Transverse colon (tissue), 4 donors: ENCODE results near the gene CFAP90. TPM values are rescaled to one million over a fixed set of nuclear protein-coding genes. Genes with fewer than 3 reads are reported as not detected.

Experiments used
- DNase-seq: peaks from one replicate; pipeline ENCODE4 v3.0.0-alpha.2; 2019
- H3K27ac ChIP-seq, 4 donors: fragments of 200-600 bp; sonication (generic); 2 replicates each; pipeline ENCODE4 v1.5.1; 2016 to 2018; ENCODE audit warnings: inconsistent platforms in 4 of 4
- H3K27me3 ChIP-seq: fragments of 200-600 bp; sonication (generic); 2 replicates; pipeline ENCODE4 v1.5.1; 2017; ENCODE audit warnings: inconsistent platforms
- H3K36me3 ChIP-seq, 4 donors: fragments of 200-600 bp; sonication (generic); 2 replicates each; pipeline ENCODE4 v1.5.1; 2017 to 2019; ENCODE audit warnings: inconsistent platforms in 4 of 4
- H3K4me1 ChIP-seq, 4 donors: fragments of 200-600 bp; sonication (generic); 2 replicates each; pipeline ENCODE4 v1.5.1; 2017 to 2020; ENCODE audit warnings: inconsistent platforms in 4 of 4
- H3K4me3 ChIP-seq, 4 donors: fragments of 200-600 bp; sonication (generic); 1 replicate in 1 of 4; 2 replicates in 3 of 4; pipeline versions ENCODE4 v1.5.1 to v1.6.1; 2017 to 2019; ENCODE audit warnings: inconsistent platforms in 4 of 4
- H3K9me3 ChIP-seq, 2 donors: fragments of 200-600 bp; sonication (generic); 2 replicates each; pipeline ENCODE4 v1.5.1; 2017 to 2019; ENCODE audit warnings: inconsistent platforms in 2 of 2
- CTCF ChIP-seq, 5 experiments: fragments of 200-600 bp in 3 of 5; fragments of 450-650 bp in 2 of 5; sonication (generic) in 3 of 5; IDR thresholded peaks; 1 replicate in 2 of 5; 2 replicates in 3 of 5; pipeline ENCODE4 v1.5.1; 2016 to 2017; ENCODE audit warnings: antibody characterized with exemption in 5 of 5, inconsistent platforms in 3 of 5, mild to moderate bottlenecking in 2 of 5, moderate library complexity in 1 of 5
- EP300 ChIP-seq: sonication (generic); formaldehyde crosslinking; IDR thresholded peaks from one replicate; pipeline ENCODE4 v1.6.1; 2017; ENCODE audit warnings: antibody characterized with exemption, low read depth
- POLR2A ChIP-seq: fragments of 450-650 bp; IDR thresholded peaks from one replicate; pipeline ENCODE4 v1.6.1; 2016; ENCODE audit warnings: antibody characterized with exemption, mild to moderate bottlenecking, moderate library complexity
- POLR2AphosphoS5 ChIP-seq, 3 donors: sonication (generic); formaldehyde crosslinking; IDR thresholded peaks; one replicate each; pipeline ENCODE4 v1.6.1; 2016; ENCODE audit warnings: antibody characterized with exemption in 3 of 3
- WGBS, 2 donors: methylation state at CpG; one replicate each; pipeline ENCODE4 v1.1.5; 2018; ENCODE audit warnings: low coverage in 1 of 2; 5-methylcytosine and 5-hydroxymethylcytosine counted together
- in situ Hi-C, 4 donors: fragments of 200-750 bp; cut with MboI; loops; one replicate each; pipeline versions ENCODE4 v1.15.0 to v1.15.1; 2017; ENCODE audit warnings: low sequenced_read_pairs in 3 of 4, low pct_ligation_motif_present in 1 of 4, low pct_unique_long_range_greater_than_20kb in 1 of 4
- intact Hi-C: fragments of 100-400 bp; cut with DNase I; formaldehyde crosslinking; loops from one replicate; pipeline ENCODE4 v1.15.1; 2023; ENCODE audit warnings: low total_unique reads
- total RNA-seq, 4 donors: library from RNA; depleted of rRNA; stranded (reverse); fragments of >200 nt; gene quantifications; one replicate each; pipeline ENCODE4 v1.1.0, GENCODE V29; 2016

CFAP90 gene
- total RNA-seq, 4 donors from 2014 or later: not detected

- 76% methylated on average over 11 of the region's 11 CpGs; no CpG with 5 or more reads in 1 of the 2 donors for WGBS, 2 donors
- TF ChIP-seq POLR2AphosphoS5 (IDR thresholded peaks at IDR 0.05): no peak
- TF ChIP-seq CTCF (IDR thresholded peaks at IDR 0.05): no peak
- TF ChIP-seq POLR2A: no peak
- no peak for TF ChIP-seq EP300
- intact Hi-C loops (no loop called here), in situ Hi-C loops (no loop called here)
- H3K9me3 ChIP-seq: no peaks in the 10 kb centered on the region
- no peaks in the 10 kb centered on the region for H3K4me1 ChIP-seq
- H3K27ac ChIP-seq: no peak overlapping the region
- DNase-seq: no peak
- no peaks in the 10 kb centered on the region for H3K36me3 ChIP-seq
- H3K27me3 ChIP-seq: no peaks in the 10 kb centered on the region
- H3K4me3 ChIP-seq: no peak overlapping the region
Measured at GRCh38 chr5:7825630-7826029, 25.3 kb downstream of the CFAP90 start.

GRCh38 chr5:7824995-7825394, 25.9 kb downstream of the CFAP90 start:
- TF ChIP-seq POLR2AphosphoS5 (IDR thresholded peaks at IDR 0.05): no peak
- TF ChIP-seq POLR2A: no peak
- no peak for TF ChIP-seq CTCF (IDR thresholded peaks at IDR 0.05)
- TF ChIP-seq EP300: no peak
- Histone ChIP-seq H3K36me3 (no peaks in the 10 kb centered on the region), H3K27me3 (no peaks in the 10 kb centered on the region), H3K4me1 (no peaks in the 10 kb centered on the region), H3K9me3 (no peaks in the 10 kb centered on the region), H3K4me3 (no peak overlapping the region), H3K27ac (no peak overlapping the region)
- in situ Hi-C loops: no loop called here
- DNase-seq: no peak
- intact Hi-C loops: no loop called here
- WGBS, 2 donors: 77% methylated on average over 18 of the region's 18 CpGs; no CpG with 5 or more reads in 1 of the 2 donors

GRCh38 chr5:7823594-7823993, 27.3 kb downstream of the CFAP90 start:
- Histone ChIP-seq H3K36me3 (no peaks in the 10 kb centered on the region), H3K27ac (no peak overlapping the region), H3K4me3 (no peak overlapping the region), H3K4me1 (no peaks in the 10 kb centered on the region), H3K27me3 (no peaks in the 10 kb centered on the region), H3K9me3 (no peaks in the 10 kb centered on the region)
- DNase-seq: no peak
- in situ Hi-C loops: no loop called here
- 61 to 74% methylated on average over 7 to 8 of the region's 8 CpGs for WGBS, 2 donors
- TF ChIP-seq CTCF (IDR thresholded peaks at IDR 0.05): no peak
- TF ChIP-seq POLR2A: no peak
- TF ChIP-seq POLR2AphosphoS5 (IDR thresholded peaks at IDR 0.05): no peak
- TF ChIP-seq EP300: no peak
- intact Hi-C loops: no loop called here

- intact Hi-C loops: no loop called here
- Histone ChIP-seq H3K27ac (no peak overlapping the region), H3K4me3 (no peak overlapping the region), H3K9me3 (no peaks in the 10 kb centered on the region), H3K27me3 (no peaks in the 10 kb centered on the region), H3K4me1 (no peaks in the 10 kb centered on the region), H3K36me3 (no peaks in the 10 kb centered on the region)
- in situ Hi-C loops: no loop called here
- TF ChIP-seq EP300 (no peak), POLR2AphosphoS5 (IDR thresholded peaks at IDR 0.05) (no peak), CTCF (IDR thresholded peaks at IDR 0.05) (no peak), POLR2A (no peak)
- 60% methylated on average over 3 of the region's 3 CpGs; no CpG with 5 or more reads in 1 of the 2 donors for WGBS, 2 donors
- no peak for DNase-seq
Measured at GRCh38 chr5:7822449-7822848, 28.5 kb downstream of the CFAP90 start.
